MM.1S (cell line): Measurements from ENCODE around the gene KRTAP5-5.
"Not testable (repeated sequence)": the region's sequence is repeated elsewhere in the genome, so short reads cannot be mapped to it uniquely, and the experiment has no call there.

ENCODE experiments used
- DNase-seq: peaks from one replicate; pipeline ENCODE4 v3.0.0-alpha.2; 2015
- H2AFZ ChIP-seq: fragments of 300-600 bp; sonication (generic); 2 replicates; pipeline ENCODE4 v1.6.0; 2016; ENCODE audit warnings: antibody characterized with exemption, low read length
- H3F3A ChIP-seq: fragments of 300-600 bp; sonication (generic); 2 replicates; pipeline ENCODE4 v1.6.1; 2016; ENCODE audit warnings: mild to moderate bottlenecking, antibody characterized with exemption, low read length, moderate library complexity, mixed read lengths; ENCODE audit not compliant: insufficient read depth
- H3K27ac ChIP-seq: fragments of 300-600 bp; sonication (generic); 2 replicates; pipeline ENCODE4 v1.5.1; 2016; ENCODE audit warnings: mild to moderate bottlenecking, low read length
- H3K27me3 ChIP-seq: fragments of 300-600 bp; sonication (generic); replicated peaks from 2 replicates; pipeline ENCODE4 v1.6.0; 2016; ENCODE audit warnings: low read length; ENCODE audit not compliant: insufficient read depth
- H3K36me3 ChIP-seq: fragments of 300-600 bp; sonication (generic); replicated peaks from 2 replicates; pipeline ENCODE4 v1.6.1; 2016; ENCODE audit warnings: mild to moderate bottlenecking, low read length, mixed read lengths; ENCODE audit not compliant: insufficient read depth
- H3K4me1 ChIP-seq: fragments of 300-600 bp; sonication (generic); 2 replicates; pipeline ENCODE4 v1.6.1; 2016; ENCODE audit warnings: low read length, mixed read lengths
- H3K4me2 ChIP-seq: fragments of 300-600 bp; sonication (generic); 2 replicates; pipeline ENCODE4 v1.6.0; 2016; ENCODE audit warnings: low read depth, low read length
- H3K4me3 ChIP-seq: fragments of 300-600 bp; sonication (generic); 2 replicates; pipeline ENCODE4 v1.5.1; 2016; ENCODE audit warnings: low read length, mixed read lengths
- H3K79me2 ChIP-seq: fragments of 300-600 bp; sonication (generic); 2 replicates; pipeline ENCODE4 v1.6.1; 2016; ENCODE audit warnings: mixed run types, low read length, mixed read lengths
- H3K9ac ChIP-seq: fragments of 300-600 bp; sonication (generic); 2 replicates; pipeline ENCODE4 v1.6.1; 2016; ENCODE audit warnings: low read length, mixed read lengths
- H3K9me2 ChIP-seq: fragments of 300-600 bp; sonication (generic); replicated peaks from 2 replicates; pipeline ENCODE4 v1.6.1; 2016; ENCODE audit warnings: mild to moderate bottlenecking, low read length, mixed read lengths; ENCODE audit not compliant: insufficient read depth
- H3K9me3 ChIP-seq: fragments of 300-600 bp; sonication (generic); replicated peaks from 2 replicates; pipeline ENCODE4 v1.6.1; 2016; ENCODE audit warnings: mild to moderate bottlenecking, low read length, mixed read lengths; ENCODE audit not compliant: insufficient read depth
- H4K20me1 ChIP-seq: fragments of 300-600 bp; sonication (generic); 2 replicates; pipeline ENCODE4 v1.6.1; 2016; ENCODE audit warnings: mild to moderate bottlenecking, low read length, moderate library complexity, mixed read lengths; ENCODE audit not compliant: insufficient read depth
- EZH2 ChIP-seq: fragments of 300-600 bp; sonication (generic); optimal IDR thresholded peaks from 2 replicates; pipeline ENCODE3; 2017; ENCODE audit warnings: low read depth, mild to moderate bottlenecking, antibody characterized with exemption, low read length, mixed read lengths
- EZH2phosphoT487 ChIP-seq: fragments of 300-600 bp; sonication (generic); IDR thresholded peaks from 2 replicates; pipeline ENCODE4 v1.6.1; 2018; ENCODE audit warnings: antibody characterized with exemption, low read length
- TF ChIP-seq, protein P1 (sequence below): fragments of 300-600 bp; sonication (generic); IDR thresholded peaks from 2 replicates; pipeline ENCODE4 v1.5.1; 2016; ENCODE audit warnings: antibody characterized with exemption, low read length, mixed read lengths

KRTAP5-5 gene, protein sequence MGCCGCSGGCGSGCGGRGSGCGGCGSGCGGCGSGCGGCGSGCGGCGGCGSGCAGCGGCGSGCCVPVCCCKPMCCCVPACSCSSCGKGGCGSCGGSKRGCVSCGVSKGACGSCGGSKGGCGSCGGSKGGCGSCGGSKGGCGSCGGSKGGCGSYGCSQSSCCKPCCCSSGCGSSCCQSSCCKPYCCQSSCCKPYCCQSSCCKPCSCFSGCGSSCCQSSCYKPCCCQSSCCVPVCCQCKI

DNA sequence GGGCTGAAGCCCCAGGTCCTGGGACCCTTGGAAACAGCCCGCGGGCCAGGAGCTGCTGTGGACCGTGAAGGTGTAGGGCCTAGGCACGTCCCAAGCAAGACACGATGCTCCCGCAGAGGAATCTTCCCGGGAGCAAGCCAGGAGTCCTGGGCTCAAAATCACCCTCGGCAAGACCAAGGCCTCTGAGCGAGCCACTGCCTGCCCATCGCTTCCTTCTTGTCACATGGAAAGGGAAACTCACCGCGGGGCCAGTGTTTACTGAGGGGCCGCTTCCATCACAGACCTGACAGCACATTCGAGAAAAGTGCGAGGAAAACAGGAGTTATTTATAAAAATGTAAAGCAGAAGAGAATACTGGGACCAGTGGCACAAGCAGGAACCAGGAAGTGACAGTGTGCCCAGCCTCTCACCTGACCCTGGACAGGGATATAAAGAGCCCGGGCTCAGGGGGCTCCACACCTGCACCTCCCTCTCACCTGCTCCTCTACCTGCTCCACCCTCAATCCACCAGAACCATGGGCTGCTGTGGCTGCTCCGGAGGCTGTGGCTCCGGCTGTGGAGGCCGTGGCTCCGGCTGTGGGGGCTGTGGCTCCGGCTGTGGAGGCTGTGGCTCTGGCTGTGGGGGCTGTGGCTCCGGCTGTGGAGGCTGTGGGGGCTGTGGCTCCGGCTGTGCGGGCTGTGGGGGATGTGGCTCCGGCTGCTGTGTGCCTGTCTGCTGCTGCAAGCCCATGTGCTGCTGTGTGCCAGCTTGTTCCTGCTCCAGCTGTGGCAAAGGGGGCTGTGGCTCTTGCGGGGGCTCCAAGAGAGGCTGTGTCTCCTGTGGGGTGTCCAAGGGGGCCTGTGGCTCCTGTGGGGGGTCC lies at the start of gene KRTAP5-5:
Gene KRTAP5-5, plus strand, starts transcription at position 450 of the 860 bp plus-strand sequence. Its CDS starts 66 bp downstream, at position 516.
- Histone ChIP-seq H3K4me3 (no peak within 1 kb of the TSS), H3K9me3 (no peaks in the 10 kb centered on the region), H3K4me1 (peaks cover 6% of the 10 kb centered on the region; the same call in 1 of the 2 replicates), H3K27ac (no peak within 1 kb of the TSS), H3K79me2 (no peaks in the 10 kb centered on the region), H4K20me1 (no peaks in the 10 kb centered on the region), H2AFZ (no peak within 1 kb of the TSS), H3K9ac (no peak within 1 kb of the TSS), H3K9me2 (no peaks in the 10 kb centered on the region), H3F3A (no peaks in the 10 kb centered on the region), H3K27me3 (peaks cover 95% of the 10 kb centered on the region), H3K36me3 (no peaks in the 10 kb centered on the region), H3K4me2 (no peak within 1 kb of the TSS)
- no peak for TF ChIP-seq EZH2
- no peak for TF ChIP-seq EZH2phosphoT487
- TF ChIP-seq, protein P1, sequence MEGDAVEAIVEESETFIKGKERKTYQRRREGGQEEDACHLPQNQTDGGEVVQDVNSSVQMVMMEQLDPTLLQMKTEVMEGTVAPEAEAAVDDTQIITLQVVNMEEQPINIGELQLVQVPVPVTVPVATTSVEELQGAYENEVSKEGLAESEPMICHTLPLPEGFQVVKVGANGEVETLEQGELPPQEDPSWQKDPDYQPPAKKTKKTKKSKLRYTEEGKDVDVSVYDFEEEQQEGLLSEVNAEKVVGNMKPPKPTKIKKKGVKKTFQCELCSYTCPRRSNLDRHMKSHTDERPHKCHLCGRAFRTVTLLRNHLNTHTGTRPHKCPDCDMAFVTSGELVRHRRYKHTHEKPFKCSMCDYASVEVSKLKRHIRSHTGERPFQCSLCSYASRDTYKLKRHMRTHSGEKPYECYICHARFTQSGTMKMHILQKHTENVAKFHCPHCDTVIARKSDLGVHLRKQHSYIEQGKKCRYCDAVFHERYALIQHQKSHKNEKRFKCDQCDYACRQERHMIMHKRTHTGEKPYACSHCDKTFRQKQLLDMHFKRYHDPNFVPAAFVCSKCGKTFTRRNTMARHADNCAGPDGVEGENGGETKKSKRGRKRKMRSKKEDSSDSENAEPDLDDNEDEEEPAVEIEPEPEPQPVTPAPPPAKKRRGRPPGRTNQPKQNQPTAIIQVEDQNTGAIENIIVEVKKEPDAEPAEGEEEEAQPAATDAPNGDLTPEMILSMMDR: no peak
- no peak for DNase-seq

DNA sequence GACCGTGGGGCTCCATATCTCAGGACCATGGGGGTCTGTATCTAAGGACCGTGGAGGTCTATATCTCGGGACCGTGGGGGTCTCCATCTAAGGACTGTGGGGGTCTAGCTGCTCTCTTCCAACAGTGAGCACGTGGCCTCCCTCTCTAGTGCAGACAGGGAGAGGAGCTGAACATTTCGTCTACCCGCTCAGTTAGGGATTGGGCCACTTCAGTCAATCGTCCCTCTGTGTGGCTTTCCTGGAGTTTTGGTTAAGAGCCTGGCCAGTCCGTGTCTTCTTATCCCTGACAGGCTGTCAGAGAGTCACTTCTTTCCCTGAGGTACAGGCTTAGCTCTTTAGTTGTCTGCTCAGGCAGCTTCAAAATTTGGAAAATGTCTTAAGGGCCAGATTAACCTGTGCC lies 47.6 kb upstream of the KRTAP5-5 start:
- Histone ChIP-seq H3K36me3 (no peaks in the 10 kb centered on the region), H3K79me2 (no peaks in the 10 kb centered on the region), H3K27ac (no peak overlapping the region), H3K9me2 (no peaks in the 10 kb centered on the region), H3K9me3 (no peaks in the 10 kb centered on the region), H3K27me3 (peaks cover 86% of the 10 kb centered on the region), H2AFZ (no peak overlapping the region), H3K4me2 (no peak overlapping the region), H3K9ac (no peak overlapping the region), H3K4me3 (no peak overlapping the region), H4K20me1 (no peaks in the 10 kb centered on the region), H3F3A (no peaks in the 10 kb centered on the region), H3K4me1 (no peaks in the 10 kb centered on the region)
- DNase-seq: no peak
- TF ChIP-seq EZH2phosphoT487 (no peak), EZH2 (no peak)
- TF ChIP-seq, protein P1: no peak

DNA sequence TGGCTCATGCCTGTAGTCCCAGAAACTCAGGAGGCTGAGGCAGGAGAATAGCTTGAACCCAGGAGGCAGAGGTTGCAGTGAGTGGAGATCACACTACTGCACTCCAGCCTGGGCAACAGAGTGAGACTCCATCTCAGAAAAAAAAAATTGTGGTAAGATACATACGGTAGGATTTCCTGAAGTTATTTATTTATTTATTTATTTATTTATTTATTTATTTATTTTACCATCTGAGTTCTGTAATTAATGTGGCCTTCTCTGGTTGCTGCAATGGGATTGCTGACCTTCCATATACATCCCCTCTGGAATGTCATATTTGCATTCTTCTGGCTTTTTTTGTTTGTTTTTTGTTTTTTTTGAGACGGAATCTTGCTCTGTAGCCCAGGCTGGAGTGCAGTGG lies 46.7 kb upstream of the KRTAP5-5 start:
- not testable (repeated sequence) for H2AFZ ChIP-seq, DNase-seq

DNA sequence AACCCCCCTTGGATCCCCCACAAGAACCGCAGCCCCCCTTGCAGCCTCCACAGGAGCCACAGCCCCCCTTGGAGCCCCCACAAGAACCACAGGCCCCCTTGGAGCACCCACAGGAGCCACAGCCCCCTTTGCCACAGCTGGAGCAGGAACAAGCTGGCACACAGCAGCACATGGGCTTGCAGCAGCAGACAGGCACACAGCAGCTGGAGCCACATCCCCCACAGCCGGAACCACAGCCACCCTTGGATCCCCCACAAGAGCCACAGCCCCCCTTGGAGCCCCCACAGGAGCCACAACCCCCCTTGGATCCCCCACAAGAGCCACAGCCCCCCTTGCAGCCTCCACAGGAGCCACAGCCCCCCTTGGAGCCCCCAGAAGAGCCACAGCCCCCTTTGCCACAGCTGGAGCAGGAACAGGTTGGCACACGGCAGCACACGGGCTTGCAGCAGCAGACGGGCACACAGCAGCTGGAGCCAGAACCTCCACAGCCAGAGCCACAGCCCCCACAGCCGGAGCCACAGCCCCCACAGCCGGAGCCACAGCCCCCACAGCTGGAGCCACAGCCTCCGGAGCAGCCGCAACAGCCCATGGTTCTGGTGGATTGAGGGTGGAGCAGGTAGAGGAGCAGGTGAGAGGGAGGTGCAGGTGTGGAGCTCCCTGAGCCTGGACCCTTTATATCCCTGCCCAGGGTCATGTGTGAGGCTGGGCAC lies 44.8 kb upstream of the KRTAP5-5 start, which contains the start of gene KRTAP5-1:
Gene KRTAP5-1, minus strand, starts transcription at position 623 of the 710 bp plus-strand sequence. Its CDS starts 34 bp downstream, at position 589.
- H3K4me1 ChIP-seq, H3K9ac ChIP-seq, DNase-seq, H4K20me1 ChIP-seq, H2AFZ ChIP-seq, H3F3A ChIP-seq, H3K9me3 ChIP-seq, H3K36me3 ChIP-seq, H3K79me2 ChIP-seq, H3K4me3 ChIP-seq, H3K4me2 ChIP-seq, H3K27ac ChIP-seq, H3K9me2 ChIP-seq: not testable (repeated sequence)
- H3K27me3 ChIP-seq: peaks cover 84% of the 10 kb centered on the region

More for the DNA sequence above, 46.7 kb upstream of the KRTAP5-5 start:
- H3K4me1 ChIP-seq, H3K9me2 ChIP-seq, H3K4me2 ChIP-seq, H3K9ac ChIP-seq, H3K36me3 ChIP-seq, H4K20me1 ChIP-seq, H3K79me2 ChIP-seq, H3K27ac ChIP-seq, H3K4me3 ChIP-seq, H3F3A ChIP-seq, H3K9me3 ChIP-seq: not testable (repeated sequence)
- H3K27me3 ChIP-seq: peaks cover 84% of the 10 kb centered on the region
